Loucy (cell line): ENCODE measurements around the gene RBM33.

Source experiments
- H2AFZ ChIP-seq: fragments of 200-600 bp; sonication (generic); 2 replicates; pipeline ENCODE4 v1.6.0; 2016; ENCODE audit warnings: antibody characterized with exemption, mild to moderate bottlenecking, low read length, moderate library complexity
- H3F3A ChIP-seq: fragments of 200-600 bp; 2 replicates; pipeline ENCODE4 v1.6.0; 2016; ENCODE audit warnings: antibody characterized with exemption, low read depth, mild to moderate bottlenecking
- H3K27me3 ChIP-seq: fragments of 200-600 bp; sonication (generic); 2 replicates; pipeline ENCODE4 v1.6.1; 2014; ENCODE audit warnings: low read length, mild to moderate bottlenecking; ENCODE audit not compliant: insufficient read depth, poor library complexity, severe bottlenecking
- H3K36me3 ChIP-seq: fragments of 200-600 bp; sonication (generic); 2 replicates; pipeline ENCODE4 v1.6.1; 2016; ENCODE audit warnings: low read length; ENCODE audit not compliant: insufficient read depth
- H3K4me1 ChIP-seq: fragments of 200-600 bp; sonication (generic); 2 replicates; pipeline ENCODE4 v1.5.1; 2014; ENCODE audit warnings: low read length, mild to moderate bottlenecking; ENCODE audit not compliant: insufficient read depth, poor library complexity, severe bottlenecking
- H3K4me2 ChIP-seq: fragments of 200-600 bp; sonication (generic); 2 replicates; pipeline ENCODE4 v1.6.0; 2014; ENCODE audit warnings: antibody characterized with exemption, low read length, low read depth, mild to moderate bottlenecking; ENCODE audit not compliant: poor library complexity, severe bottlenecking
- H3K4me3 ChIP-seq: fragments of 200-600 bp; sonication (generic); 2 replicates; pipeline ENCODE4 v1.5.1; 2014; ENCODE audit warnings: low read length, mild to moderate bottlenecking, mixed read lengths; ENCODE audit not compliant: poor library complexity, severe bottlenecking
- H3K79me2 ChIP-seq: fragments of 200-600 bp; sonication (generic); 2 replicates; pipeline ENCODE4 v1.6.1; 2014; ENCODE audit warnings: low read length; ENCODE audit not compliant: insufficient read depth
- H3K9ac ChIP-seq: fragments of 200-600 bp; sonication (generic); 2 replicates; pipeline ENCODE4 v1.6.0; 2014; ENCODE audit warnings: mild to moderate bottlenecking, low read depth, low read length, moderate library complexity; ENCODE audit not compliant: poor library complexity, severe bottlenecking
- H3K9me2 ChIP-seq: fragments of 200-600 bp; sonication (generic); replicated peaks from 2 replicates; pipeline ENCODE4 v1.6.1; 2016; ENCODE audit warnings: low read depth, low read length, mixed read lengths
- H3K9me3 ChIP-seq: fragments of 200-600 bp; sonication (generic); 2 replicates; pipeline ENCODE4 v1.6.1; 2014; ENCODE audit warnings: mild to moderate bottlenecking, antibody characterized with exemption, low read length, low read depth; ENCODE audit not compliant: insufficient read depth
- H4K20me1 ChIP-seq: fragments of 200-600 bp; sonication (generic); 2 replicates; pipeline ENCODE4 v1.6.0; 2014; ENCODE audit warnings: antibody characterized with exemption, low read length, mild to moderate bottlenecking; ENCODE audit not compliant: insufficient read depth, poor library complexity, severe bottlenecking
- EZH2phosphoT487 ChIP-seq: fragments of 200-600 bp; IDR thresholded peaks from 2 replicates; pipeline ENCODE4 v1.6.1; 2018; ENCODE audit warnings: antibody characterized with exemption, mild to moderate bottlenecking, moderate library complexity, borderline replicate concordance
- TF ChIP-seq, protein P1 (sequence below): fragments of 200-600 bp; sonication (generic); conservative IDR thresholded peaks from 2 replicates; pipeline ENCODE4 v1.5.1; 2014; ENCODE audit warnings: mild to moderate bottlenecking, antibody characterized with exemption, low read length

RBM33 gene

DNA sequence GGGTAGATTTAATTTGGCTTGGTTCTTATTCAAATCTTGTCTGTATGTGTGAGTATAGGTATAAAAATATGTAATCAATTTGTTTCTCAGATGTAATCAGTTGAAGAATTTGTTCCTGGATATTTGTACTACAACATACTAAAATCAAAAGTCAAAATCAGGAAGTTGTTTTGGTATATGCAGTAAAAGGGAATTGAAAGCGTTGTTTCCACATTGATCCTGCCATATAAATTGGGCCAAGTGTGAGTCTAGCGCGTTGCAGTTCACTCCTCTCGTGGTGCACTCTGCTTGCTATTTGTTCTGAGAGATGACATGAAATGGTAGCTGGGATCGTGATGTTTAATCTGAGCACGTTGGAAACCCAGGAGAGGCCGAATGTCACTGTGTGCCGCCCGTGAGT lies 111.9 kb downstream of the RBM33 start:
- no peaks in the 10 kb centered on the region for H3K9me2 ChIP-seq
- H3K9ac ChIP-seq, result no peak overlapping the region
- TF ChIP-seq EZH2phosphoT487, result no peak
- TF ChIP-seq, protein P1, sequence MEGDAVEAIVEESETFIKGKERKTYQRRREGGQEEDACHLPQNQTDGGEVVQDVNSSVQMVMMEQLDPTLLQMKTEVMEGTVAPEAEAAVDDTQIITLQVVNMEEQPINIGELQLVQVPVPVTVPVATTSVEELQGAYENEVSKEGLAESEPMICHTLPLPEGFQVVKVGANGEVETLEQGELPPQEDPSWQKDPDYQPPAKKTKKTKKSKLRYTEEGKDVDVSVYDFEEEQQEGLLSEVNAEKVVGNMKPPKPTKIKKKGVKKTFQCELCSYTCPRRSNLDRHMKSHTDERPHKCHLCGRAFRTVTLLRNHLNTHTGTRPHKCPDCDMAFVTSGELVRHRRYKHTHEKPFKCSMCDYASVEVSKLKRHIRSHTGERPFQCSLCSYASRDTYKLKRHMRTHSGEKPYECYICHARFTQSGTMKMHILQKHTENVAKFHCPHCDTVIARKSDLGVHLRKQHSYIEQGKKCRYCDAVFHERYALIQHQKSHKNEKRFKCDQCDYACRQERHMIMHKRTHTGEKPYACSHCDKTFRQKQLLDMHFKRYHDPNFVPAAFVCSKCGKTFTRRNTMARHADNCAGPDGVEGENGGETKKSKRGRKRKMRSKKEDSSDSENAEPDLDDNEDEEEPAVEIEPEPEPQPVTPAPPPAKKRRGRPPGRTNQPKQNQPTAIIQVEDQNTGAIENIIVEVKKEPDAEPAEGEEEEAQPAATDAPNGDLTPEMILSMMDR, result no peak
- 0 out of 2 replicates have a peak, but pooled peaks cover 3% of the 10 kb centered on the region for H3K9me3 ChIP-seq
- peaks cover 19% of the 10 kb centered on the region for H3K4me1 ChIP-seq
- peaks cover 68% of the 10 kb centered on the region for H3K36me3 ChIP-seq
- peaks cover 20% of the 10 kb centered on the region for H4K20me1 ChIP-seq
- H3K4me2 ChIP-seq, result no peak overlapping the region
- no peak overlapping the region for H2AFZ ChIP-seq
- no peak overlapping the region for H3K4me3 ChIP-seq
- no peaks in the 10 kb centered on the region for H3K27me3 ChIP-seq
- H3K79me2 ChIP-seq, result peaks cover 99% of the 10 kb centered on the region
- no peaks in the 10 kb centered on the region for H3F3A ChIP-seq

DNA sequence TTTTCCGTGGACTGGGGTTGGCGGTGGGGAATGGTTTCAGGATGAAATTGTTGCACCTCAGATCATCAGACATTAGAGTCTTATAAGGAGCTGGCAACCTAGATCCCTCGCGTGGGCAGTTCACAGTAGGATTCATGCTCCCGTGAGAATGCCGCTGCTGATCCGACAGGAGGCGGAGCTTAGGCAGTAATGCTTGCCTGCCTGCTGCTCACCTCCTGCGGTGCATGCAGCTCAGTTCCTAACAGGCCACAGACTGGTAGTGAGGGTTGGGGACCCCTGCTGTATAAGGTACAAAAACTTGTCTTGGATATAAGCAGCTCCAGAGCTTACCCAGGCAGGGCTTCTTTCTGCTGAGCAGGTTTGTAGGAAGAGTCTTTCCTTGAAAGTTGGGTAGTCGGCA lies 113.9 kb downstream of the RBM33 start:
- Histone ChIP-seq H3F3A (peaks cover 14% of the 10 kb centered on the region; the same call in 1 of the 2 replicates), H3K4me3 (no peak overlapping the region), H4K20me1 (peaks cover 12% of the 10 kb centered on the region), H3K9ac (no peak overlapping the region), H3K79me2 (peaks cover 95% of the 10 kb centered on the region), H3K36me3 (peaks cover 61% of the 10 kb centered on the region), H3K4me2 (no peak overlapping the region), H3K4me1 (peaks cover 34% of the 10 kb centered on the region), H3K27me3 (no peaks in the 10 kb centered on the region), H3K9me2 (no peaks in the 10 kb centered on the region), H3K9me3 (0 out of 2 replicates have a peak, but pooled peaks cover 3% of the 10 kb centered on the region), H2AFZ (no peak overlapping the region)
- TF ChIP-seq, protein P1, result no peak
- no peak for TF ChIP-seq EZH2phosphoT487

DNA sequence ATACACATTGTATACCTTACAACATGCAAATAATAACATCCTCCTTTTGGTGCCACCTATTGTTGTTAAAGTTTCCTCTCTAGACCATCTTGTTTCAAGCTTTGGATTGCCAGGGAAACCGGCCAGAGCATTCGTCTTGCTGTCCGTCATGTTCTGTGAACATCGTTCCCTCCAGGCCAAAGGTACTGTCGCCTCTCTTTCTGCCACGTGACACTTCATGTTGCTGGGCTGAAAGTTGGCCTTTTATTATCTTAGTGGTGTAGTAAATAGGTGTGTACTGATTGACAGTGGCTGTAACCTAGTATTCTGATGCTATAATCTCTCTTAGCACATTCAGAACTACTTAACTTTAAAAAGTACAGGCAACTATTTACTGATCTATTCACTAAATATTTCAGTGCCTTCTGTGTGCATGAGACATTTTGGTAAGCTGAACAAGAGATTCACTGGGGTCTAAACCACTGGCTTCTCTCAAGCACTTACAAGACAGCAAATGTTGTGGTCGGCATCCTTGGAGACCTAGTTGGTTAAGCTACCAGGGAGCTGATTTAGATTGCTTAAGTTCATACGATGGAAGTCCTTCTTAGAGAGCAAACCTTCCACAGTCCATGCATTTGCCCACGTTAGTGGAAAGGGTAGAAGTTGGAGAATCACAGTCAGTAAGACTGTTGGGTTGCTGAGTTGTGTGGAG lies 115.4 kb downstream of the RBM33 start:
- no peak overlapping the region for H2AFZ ChIP-seq
- no peaks in the 10 kb centered on the region for H3K9me2 ChIP-seq
- H3K36me3 ChIP-seq, result peaks cover 49% of the 10 kb centered on the region
- H3K4me2 ChIP-seq, result no peak overlapping the region
- no peak overlapping the region for H3K4me3 ChIP-seq
- peaks cover 45% of the 10 kb centered on the region for H3K4me1 ChIP-seq
- H3K9ac ChIP-seq, result no peak overlapping the region
- peaks cover 2% of the 10 kb centered on the region for H4K20me1 ChIP-seq
- H3K9me3 ChIP-seq, result 0 out of 2 replicates have a peak, but pooled peaks cover 3% of the 10 kb centered on the region
- peaks cover 79% of the 10 kb centered on the region for H3K79me2 ChIP-seq
- TF ChIP-seq EZH2phosphoT487, result no peak
- TF ChIP-seq, protein P1, result no peak
- peaks cover 28% of the 10 kb centered on the region for H3F3A ChIP-seq
- no peaks in the 10 kb centered on the region for H3K27me3 ChIP-seq
